GM19463 (cell line): Measurements from ENCODE around the gene ARHGEF28.

Source experiments
- ATAC-seq: cut with Tn5 transposase; IDR thresholded peaks from one replicate; pipeline ENCODE4 v1.9.1; 2021; ENCODE audit warnings: mild to moderate bottlenecking, moderate library complexity; ENCODE audit not compliant: unreplicated experiment

Gene ARHGEF28

GRCh38 chr5:73735032-73735734 is 109.2 kb downstream of the ARHGEF28 start:
- no peak for ATAC-seq

GRCh38 chr5:73739650-73740049 is 113.7 kb downstream of the ARHGEF28 start:
- no peak for ATAC-seq

- no peak for ATAC-seq
Observed at GRCh38 chr5:73740274-73740790, 114.3 kb downstream of the ARHGEF28 start.

DNA sequence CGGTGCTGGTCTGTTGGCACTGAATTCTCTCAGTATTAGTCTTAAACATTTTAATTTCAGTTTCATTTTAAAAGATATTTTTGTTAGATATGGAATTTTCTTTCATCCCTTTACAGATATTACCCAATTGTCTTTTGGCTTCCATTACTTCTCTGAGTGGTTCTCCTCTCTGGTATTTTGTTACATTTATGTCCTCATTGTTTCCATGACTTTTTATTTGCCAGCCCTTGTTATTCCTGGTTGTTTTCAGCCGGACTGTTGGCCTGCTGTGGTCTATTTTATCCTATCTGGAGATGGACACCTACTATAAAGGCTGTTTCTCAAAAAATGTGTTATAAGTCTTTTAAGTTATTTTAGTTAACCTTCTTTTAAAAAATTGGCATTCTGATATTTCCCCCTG is 117.2 kb downstream of the ARHGEF28 start:
- ATAC-seq: no peak

GRCh38 chr5:73745836-73746235 is 119.8 kb downstream of the ARHGEF28 start:
- ATAC-seq: no peak

DNA sequence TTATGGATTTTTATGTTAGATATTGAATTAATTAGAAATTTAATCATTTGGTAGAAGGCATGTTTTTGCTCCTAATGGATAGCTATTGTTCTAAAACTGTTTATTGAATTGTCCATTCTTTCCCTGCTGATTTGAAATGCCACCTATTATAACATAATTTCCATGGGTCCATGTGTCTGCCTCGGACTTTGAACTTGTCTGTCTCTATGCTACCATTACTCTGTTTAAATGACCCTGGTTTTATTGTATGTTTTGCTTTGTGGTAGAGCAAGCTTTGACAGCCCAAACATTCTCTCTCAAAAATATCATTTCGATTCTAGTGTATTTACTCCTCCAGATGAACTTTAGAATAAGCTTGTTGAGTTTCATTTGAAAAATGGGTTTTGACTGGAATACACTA is 120.6 kb downstream of the ARHGEF28 start:
- ATAC-seq: no peak

DNA sequence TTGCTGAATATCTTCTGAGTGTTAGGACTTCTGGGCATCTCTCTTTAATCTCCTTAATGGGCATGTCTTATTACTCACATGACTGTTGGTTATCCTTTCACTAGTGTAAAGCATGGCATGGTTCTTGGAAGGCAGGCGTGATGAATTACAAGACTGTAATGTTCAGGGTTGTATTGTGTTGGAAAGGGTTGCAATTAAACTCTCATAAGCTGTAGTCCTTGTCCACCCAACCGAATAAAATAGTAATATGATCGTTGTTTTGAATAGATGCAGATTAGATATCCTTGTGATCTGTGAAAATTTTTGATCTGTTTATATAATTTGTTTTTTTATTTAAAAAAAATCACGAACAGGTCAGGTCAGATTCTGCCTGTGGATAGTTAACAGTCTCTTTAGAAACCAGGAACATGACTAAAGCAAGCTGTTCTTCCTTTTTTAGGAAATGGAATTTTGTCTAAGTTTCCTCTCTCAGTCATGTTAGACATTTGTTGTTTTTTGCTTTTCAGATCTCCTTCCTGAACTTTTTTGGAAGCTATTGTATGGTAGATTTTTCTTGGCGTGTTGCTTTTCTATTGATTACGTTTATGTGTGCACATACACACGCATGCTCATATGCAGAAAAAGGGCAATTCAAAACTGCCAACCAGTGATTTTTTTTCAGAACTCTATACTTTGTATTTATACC is 121.8 kb downstream of the ARHGEF28 start:
- ATAC-seq: no peak

GRCh38 chr5:73748510-73749400 is 122.8 kb downstream of the ARHGEF28 start:
- no peak for ATAC-seq

DNA sequence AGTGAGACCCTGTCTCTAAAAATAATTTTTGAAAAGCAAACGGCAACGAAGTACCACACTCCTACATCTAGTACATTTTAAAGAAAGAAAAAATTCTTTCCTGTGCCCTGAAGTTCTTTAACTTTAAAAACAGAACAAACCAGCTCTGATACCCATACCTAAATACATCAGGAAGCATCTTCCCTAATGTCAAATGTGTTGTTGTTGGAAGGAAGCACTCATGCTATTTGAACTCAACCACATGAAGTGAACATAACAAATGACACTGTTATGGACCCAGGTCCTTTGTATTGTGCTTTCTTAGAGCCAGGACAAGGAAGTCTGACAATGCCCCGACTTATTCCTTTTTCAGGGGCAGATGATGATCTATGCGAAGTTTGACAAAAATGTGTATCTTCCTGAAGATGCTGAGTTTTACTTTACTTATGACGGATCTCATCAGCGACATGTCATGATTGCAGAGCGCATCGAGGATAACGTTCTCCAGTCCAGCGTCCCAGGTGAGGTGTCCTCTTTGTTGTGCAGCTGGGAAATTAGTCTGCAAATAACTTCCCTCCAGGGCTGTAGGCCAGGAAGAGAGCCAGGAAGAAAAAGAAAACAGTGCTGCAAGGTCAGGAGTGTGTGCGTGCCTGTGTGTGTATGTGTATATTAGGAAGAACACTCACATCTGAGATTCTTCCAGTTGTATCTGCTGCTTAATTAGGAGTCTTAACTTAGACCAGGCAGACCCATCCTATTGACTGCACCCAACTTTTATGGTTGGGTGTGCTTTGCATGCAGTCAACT is 123.7 kb downstream of the ARHGEF28 start:
- no peak for ATAC-seq

GRCh38 chr5:73751254-73751914 is 125.4 kb downstream of the ARHGEF28 start:
- peak; percentile 90 for ATAC-seq

- ATAC-seq: no peak
Observed at GRCh38 chr5:73754254-73754653, 128.3 kb downstream of the ARHGEF28 start.

DNA sequence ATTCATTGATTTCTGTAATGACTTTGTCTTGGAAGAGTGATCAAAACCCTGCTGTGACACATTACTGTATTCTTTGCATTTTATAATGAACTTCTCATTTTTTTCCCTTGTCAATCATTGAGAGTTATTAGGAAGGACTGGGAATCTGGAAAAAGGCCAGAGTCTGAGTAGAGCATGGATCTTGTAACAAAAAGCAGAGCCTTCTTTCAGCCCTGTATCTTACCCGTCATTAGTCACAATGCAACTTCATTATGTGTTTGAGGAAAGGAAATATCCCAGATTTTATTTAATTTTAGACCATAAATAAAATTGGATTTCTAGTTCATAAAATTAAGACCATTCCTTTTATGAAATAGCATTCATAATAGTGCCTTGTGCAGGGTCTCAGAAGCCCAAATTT is 131.4 kb downstream of the ARHGEF28 start:
- ATAC-seq: no peak

DNA sequence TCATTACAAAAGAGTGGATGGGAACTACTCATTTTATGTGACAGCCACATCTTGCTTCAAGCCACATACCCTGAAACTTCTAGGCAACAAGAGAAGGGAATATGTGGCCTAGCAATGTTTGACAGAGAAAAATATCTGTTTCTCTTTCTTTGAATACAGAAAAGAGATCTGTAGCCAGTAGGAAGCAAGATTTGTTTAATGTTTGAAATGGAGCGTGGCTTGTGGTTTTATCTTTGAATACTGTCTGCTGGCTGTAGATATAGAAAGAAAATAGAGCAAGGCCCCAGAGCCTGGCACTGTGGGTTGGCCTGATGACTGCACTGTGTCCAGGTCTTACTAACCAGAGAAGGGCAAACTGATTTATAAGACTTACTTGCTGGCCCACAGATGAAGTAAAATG is 133.8 kb downstream of the ARHGEF28 start:
- peak; percentile 87 for ATAC-seq

DNA sequence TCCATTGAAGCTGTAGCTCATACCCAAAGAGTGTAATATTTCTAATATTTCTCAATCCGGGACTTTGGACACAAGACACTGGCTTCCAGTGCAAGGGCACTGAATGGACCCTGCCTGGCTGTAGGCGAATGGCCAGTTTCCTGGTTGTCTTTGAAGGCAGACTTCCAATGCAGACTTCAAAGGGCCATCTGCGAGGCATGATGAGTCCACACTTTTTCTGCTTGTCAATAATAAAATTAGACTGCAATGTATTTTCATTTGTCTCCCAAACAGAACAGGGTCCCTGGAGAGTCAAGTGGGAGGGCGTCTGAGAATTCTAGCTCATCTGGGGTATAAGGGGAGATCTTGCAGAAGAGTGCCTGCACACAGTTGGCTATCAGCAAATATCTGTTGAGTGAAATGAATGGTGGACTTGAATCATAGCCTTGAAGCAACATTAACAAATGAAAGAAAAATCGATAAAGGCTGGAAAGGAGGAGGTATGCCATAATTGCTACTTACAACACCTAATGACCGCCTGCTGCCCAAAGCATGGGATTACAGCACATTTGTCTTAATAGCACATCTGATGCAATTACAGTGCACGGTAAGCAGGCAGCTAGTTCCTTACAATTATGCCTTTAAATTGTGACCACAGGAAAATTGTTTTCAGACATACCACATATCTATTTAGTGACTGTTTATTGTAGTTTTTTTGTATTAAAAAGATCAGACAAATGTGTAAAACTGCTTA is 137.5 kb downstream of the ARHGEF28 start:
- ATAC-seq: no peak

- no peak for ATAC-seq
Observed at GRCh38 chr5:73764586-73764985, 138.6 kb downstream of the ARHGEF28 start.

DNA sequence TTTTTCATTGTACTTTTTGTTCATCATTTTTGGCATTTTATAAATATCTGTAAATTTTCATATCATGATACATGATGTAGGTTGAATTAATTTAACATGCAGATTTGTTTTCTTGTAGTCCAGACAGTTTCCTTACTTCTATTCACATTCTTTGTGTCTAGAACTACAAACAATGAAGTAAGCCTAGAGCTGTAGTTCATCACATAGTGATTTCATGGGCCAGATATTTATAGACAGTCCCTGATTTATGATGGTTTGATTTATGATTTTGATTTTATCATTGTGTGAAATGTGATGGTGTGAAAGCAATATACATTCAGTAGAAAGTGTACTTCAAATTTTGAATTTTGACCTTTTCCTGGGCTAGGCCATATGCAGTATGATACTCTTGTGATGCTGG is 139.0 kb downstream of the ARHGEF28 start:
- ATAC-seq: no peak

DNA sequence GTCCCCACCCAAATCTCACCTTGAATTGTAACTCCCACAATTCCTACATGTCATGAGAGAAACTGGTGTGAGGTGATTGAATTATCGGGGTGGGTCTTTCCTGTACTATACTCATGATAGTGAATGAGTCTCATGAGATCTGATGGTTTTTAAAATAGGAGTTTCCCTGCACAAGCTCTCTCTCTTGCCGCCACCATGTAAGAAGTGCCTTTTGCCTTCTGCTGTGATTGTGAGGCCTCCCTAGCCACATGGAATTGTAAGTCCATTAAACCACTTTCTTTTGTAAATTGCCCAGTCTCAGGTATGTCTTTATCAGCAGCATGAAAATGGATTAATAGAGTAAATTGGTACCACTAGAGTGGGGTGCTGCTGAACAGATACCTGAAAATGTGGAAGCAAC is 140.9 kb downstream of the ARHGEF28 start:
- ATAC-seq: no peak

DNA sequence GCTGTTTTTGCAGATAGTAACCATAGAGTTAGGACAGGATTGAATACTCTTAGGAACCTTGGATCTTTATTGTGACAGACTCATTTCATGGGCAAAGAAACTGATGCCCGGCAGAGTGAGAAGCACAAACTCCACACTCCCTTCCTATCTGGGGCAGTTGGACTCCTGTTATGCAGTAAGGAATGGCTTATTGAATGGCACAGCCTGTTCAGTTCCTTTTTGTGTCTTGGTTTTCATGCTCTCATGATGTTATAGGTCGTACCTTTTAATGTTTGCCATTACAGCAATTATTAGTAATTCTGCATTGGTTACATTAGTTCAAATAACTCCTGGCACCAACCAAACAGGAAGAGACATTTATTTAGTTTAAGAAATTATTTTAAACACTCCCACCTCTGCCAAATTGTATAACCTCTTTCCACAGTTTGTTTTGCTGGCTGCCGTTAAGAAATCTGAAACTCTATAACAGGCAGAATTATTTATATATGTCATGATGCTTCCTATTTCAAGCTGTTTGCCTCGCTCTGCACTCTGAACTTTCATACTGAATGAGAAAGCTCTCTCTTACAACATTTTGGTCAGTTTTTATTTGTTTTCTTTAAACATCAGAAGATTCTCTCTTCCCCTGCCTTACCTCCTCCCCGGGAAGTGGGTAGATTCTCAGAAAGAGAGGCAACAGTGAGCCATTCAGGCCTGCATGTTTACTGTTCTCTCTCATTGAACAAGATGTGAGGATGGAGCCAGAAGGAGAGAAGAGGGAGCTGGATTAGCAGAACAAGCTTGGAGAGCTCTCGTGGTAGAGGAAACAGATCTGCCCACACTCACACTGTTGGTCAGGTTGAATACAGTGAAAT is 144.4 kb downstream of the ARHGEF28 start:
- ATAC-seq: no peak

GRCh38 chr5:73774924-73775323 is 148.9 kb downstream of the ARHGEF28 start:
- ATAC-seq: no peak
